Measurements from ENCODE around the gene ATP1B4.

DNA sequence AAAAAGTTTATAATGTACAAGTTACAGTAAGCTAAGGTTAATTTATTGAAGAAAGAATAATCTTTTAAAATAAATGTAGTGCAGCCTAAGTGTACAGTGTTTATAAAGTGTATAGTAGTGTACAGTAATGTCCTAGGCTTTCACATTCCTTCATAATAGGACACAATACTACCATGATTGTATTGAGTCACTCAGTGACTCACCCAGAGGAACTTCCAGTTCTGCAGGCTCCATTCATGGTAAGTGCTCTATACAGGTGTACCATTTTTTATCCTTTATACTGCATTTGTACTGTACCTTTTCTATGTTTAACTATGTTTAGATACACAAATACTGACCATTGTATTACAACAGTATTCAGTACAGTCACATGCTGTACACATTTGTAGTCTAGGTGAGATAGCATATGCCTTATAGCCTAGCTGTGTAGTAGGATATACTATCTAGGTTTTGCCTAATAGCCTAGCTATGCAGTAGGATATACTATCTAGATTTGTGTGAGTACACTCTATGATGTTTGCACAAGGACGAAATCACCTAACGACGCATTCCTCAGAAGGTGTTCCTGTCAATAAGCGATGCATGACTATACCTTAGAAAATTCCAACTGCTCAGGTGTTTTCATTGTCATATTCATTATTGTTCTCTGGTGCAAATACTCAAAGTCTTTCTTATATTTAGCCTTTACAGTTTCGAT, 45.2 kb upstream of the ATP1B4 start:
- TF ChIP-seq NFIC (IDR thresholded peaks at IDR 0.05): no peak
- TF ChIP-seq, protein P1, sequence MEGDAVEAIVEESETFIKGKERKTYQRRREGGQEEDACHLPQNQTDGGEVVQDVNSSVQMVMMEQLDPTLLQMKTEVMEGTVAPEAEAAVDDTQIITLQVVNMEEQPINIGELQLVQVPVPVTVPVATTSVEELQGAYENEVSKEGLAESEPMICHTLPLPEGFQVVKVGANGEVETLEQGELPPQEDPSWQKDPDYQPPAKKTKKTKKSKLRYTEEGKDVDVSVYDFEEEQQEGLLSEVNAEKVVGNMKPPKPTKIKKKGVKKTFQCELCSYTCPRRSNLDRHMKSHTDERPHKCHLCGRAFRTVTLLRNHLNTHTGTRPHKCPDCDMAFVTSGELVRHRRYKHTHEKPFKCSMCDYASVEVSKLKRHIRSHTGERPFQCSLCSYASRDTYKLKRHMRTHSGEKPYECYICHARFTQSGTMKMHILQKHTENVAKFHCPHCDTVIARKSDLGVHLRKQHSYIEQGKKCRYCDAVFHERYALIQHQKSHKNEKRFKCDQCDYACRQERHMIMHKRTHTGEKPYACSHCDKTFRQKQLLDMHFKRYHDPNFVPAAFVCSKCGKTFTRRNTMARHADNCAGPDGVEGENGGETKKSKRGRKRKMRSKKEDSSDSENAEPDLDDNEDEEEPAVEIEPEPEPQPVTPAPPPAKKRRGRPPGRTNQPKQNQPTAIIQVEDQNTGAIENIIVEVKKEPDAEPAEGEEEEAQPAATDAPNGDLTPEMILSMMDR (IDR thresholded peaks at IDR 0.05 in 2 of 3, conservative IDR thresholded peaks at IDR 0.05 in 1 of 3; ENCODE audit: insufficient read depth in 2 of 3, low read depth in 1 of 3, low read length in 3 of 3): no peak
- TF ChIP-seq HNRNPH1 (optimal IDR thresholded peaks at IDR 0.05; ENCODE audit: low read depth, low read length): no peak
- TF ChIP-seq, protein P2, sequence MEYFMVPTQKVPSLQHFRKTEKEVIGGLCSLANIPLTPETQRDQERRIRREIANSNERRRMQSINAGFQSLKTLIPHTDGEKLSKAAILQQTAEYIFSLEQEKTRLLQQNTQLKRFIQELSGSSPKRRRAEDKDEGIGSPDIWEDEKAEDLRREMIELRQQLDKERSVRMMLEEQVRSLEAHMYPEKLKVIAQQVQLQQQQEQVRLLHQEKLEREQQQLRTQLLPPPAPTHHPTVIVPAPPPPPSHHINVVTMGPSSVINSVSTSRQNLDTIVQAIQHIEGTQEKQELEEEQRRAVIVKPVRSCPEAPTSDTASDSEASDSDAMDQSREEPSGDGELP (CRISPR knock-in tag; IDR thresholded peaks at IDR 0.05; ENCODE audit: borderline replicate concordance): no peak
- TF ChIP-seq SP1 (CRISPR knock-in tag; IDR thresholded peaks at IDR 0.05): no peak
- no peak for TF ChIP-seq SAP30 (IDR thresholded peaks at IDR 0.05; ENCODE audit: borderline replicate concordance, insufficient read depth, low read depth, low read length, poor library complexity, severe bottlenecking)
- no peak for TF ChIP-seq EZH2 (IDR thresholded peaks at IDR 0.05; ENCODE audit: borderline replicate concordance, low read depth, low read length)
